Uterus (tissue), 2 donors: Measurements from ENCODE around the gene KCNE2.

Experiments
- POLR2A ChIP-seq, 2 donors: fragments of 450-650 bp; IDR thresholded peaks; one replicate each; pipeline ENCODE4 v1.6.1; 2016; ENCODE audit warnings: antibody characterized with exemption in 2 of 2, mild to moderate bottlenecking in 1 of 2, moderate library complexity in 1 of 2
- TF ChIP-seq, protein P1 (sequence below), 4 experiments: fragments of 200-600 bp in 2 of 4; fragments of 450-650 bp in 2 of 4; sonication (generic) in 2 of 4; IDR thresholded peaks; one replicate each; pipeline ENCODE4 v1.5.1; 2016 to 2019; ENCODE audit warnings: antibody characterized with exemption in 4 of 4, mild to moderate bottlenecking in 2 of 4, moderate library complexity in 1 of 4

GRCh38 chr21:34345091-34345871 lies 18.5 kb upstream of the KCNE2 start:
- TF ChIP-seq, protein P1, sequence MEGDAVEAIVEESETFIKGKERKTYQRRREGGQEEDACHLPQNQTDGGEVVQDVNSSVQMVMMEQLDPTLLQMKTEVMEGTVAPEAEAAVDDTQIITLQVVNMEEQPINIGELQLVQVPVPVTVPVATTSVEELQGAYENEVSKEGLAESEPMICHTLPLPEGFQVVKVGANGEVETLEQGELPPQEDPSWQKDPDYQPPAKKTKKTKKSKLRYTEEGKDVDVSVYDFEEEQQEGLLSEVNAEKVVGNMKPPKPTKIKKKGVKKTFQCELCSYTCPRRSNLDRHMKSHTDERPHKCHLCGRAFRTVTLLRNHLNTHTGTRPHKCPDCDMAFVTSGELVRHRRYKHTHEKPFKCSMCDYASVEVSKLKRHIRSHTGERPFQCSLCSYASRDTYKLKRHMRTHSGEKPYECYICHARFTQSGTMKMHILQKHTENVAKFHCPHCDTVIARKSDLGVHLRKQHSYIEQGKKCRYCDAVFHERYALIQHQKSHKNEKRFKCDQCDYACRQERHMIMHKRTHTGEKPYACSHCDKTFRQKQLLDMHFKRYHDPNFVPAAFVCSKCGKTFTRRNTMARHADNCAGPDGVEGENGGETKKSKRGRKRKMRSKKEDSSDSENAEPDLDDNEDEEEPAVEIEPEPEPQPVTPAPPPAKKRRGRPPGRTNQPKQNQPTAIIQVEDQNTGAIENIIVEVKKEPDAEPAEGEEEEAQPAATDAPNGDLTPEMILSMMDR (IDR thresholded peaks at IDR 0.05): no peak
- no peak for TF ChIP-seq POLR2A (IDR thresholded peaks at IDR 0.05)
